CD4-positive, alpha-beta T cell treated with Interleukin-15 for 4 hours (primary cell): ENCODE data around the gene OTX2.

Experiments
- DNase-seq: peaks from one replicate; pipeline ENCODE4 v3.0.0-alpha.2; 2020; ENCODE audit warnings: low spot score

Gene OTX2

DNA sequence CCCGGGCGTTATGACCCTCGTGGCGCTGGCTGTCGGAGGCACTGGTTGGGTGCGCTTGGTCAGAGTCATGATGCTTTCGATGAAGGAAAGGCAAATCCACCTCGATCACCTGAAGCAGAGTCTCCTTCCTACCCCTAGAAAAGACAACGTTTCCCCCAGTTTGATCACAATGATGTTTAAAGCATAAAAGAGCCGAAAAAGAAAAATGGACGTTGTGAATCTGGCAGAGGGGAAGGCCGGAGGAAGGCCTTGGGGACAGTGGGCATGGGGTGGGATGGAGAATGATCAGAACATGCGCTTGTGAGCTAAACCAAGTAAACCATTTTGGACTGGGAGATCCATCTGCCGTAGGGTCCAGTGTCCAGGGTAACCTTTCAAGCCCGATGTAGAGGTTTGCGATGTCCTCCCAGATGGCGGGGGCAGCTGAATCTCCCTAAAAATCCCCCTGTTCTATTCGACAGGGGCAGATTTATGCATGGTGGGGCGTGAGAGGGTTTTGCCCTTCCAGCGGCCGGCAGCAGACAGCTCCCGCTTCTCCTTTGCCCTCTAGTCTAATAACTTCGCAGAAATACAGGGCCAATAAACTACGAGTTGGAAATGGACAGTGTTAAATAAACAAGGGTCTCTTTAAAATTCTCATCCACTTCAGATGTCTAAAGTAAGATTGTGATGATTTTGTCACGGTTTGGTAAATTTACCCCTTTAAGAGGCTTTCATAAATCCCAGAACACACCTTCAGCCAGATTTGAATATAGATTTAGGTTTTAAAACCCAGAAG lies 2.3 kb upstream of the OTX2 start:
- no peak for DNase-seq

- no peak for DNase-seq
Measured at GRCh38 chr14:56811593-56812363, 1.5 kb upstream of the OTX2 start.

DNA sequence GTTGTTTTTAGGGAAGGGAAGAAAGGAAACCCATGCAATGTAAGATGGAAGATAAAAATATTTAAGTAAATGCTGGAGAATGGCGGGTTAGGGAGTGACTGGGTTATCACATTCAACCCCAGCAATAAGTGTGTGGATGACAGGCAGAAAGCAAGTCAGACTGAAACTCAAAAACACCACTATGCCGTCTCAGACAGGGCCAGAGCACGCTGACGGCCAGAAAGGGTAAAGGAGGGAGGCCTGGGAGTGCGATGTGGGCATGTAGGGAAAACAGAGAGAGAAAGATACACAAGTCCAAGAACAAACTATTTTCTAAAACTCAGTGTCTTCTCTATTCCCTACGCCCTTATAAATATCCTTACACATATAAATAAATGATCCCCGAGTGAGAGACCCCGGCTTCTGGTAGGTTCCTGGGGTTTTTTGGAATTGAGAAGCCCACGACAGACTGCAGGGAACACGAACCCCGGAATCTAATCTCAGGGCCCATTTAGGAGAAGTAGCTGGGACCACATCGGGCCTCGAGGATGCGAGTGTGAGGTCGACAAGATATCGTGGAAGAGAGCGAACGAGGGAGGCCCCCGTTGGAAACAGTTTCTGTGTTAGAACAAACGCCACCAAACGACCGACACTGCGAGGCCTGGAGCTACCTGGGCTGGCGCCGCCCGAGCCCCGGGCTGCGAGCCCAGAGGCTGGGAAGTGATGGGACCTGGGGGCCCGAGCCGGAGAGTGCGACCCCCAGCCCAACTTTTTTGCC lies 735 bp upstream of the OTX2 start:
- no peak for DNase-seq

DNA sequence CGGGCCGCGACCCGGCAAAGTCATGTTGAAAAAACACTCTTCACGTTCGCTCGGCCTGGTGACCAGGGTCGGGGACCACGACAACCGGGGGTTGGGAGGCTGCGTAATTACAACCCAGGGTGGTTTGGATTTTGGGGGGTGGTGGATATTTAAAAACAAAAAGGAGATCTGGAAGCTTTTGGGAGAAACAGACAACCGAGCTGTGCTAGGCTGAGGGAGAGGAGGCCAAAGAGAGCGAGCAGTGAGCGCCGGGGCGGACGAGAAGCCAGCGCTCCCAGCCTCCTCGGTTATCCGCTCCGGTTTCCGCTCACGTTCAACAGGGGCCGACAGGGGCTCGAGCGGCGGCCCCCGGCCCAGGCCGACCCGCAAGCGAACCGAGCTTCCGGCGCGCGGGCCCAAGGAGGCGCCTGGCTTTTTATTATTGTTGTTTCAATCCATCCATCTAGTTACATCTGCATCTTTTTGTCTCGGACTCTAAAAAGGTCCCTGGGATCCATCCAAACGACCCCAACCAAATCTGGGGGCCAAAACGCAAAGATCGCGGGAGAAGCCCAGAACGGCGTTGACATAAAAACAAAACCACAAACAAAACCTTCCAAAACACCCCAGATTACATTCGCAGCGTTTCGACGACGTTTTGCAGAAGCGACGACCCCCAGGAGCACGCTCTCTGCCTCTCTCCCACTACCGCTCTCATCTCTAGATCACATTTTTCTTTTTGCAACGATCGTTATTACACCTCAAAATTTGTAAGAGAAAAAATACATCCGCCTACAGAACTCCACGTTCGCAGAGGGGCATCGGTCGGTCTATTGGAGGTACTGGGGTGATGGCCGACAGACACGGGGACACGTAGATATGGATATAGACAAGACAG lies 771 bp downstream of the OTX2 start:
- no peak for DNase-seq

GRCh38 chr14:56808383-56809269 lies 1.7 kb downstream of the OTX2 start:
- no peak for DNase-seq

DNA sequence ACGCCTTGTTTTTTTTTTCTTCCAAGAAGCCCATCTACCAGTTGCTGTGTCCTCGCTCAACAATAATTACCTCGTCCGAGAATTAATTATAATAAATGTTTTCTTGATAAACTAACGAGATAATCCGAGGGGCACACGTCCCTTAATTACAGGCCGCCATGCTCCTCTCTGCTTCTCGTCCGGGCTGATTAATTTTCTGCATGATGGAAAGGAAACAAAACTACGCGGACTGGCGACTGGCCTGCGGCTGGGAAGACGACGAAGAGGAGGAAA lies 2.2 kb downstream of the OTX2 start:
- no peak for DNase-seq

- DNase-seq: no peak
Measured at GRCh38 chr14:56807386-56808109, 2.7 kb downstream of the OTX2 start.

DNA sequence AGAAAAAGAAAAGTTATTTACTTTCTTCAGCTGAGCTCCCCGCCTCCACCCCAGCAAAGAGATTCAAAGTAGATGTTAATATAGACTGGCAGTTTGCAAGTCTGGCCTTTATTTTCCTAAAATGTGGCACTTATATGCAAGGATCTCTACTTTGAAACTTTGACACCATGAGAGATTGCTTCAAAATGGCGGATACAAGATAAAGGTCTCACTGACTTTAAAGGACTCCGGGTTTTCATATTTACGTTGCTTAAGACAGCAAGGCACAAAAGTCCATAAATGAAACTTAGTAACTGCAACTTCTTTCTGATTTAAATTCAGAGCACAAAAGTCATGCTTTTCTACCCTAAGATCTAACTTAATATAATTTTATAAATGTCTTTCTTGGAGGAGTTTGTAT lies 3.5 kb downstream of the OTX2 start:
- no peak for DNase-seq

- no peak for DNase-seq
Measured at GRCh38 chr14:56805992-56806727, 4.1 kb downstream of the OTX2 start.

GRCh38 chr14:56805201-56805991 lies 4.9 kb downstream of the OTX2 start:
- DNase-seq: no peak

DNA sequence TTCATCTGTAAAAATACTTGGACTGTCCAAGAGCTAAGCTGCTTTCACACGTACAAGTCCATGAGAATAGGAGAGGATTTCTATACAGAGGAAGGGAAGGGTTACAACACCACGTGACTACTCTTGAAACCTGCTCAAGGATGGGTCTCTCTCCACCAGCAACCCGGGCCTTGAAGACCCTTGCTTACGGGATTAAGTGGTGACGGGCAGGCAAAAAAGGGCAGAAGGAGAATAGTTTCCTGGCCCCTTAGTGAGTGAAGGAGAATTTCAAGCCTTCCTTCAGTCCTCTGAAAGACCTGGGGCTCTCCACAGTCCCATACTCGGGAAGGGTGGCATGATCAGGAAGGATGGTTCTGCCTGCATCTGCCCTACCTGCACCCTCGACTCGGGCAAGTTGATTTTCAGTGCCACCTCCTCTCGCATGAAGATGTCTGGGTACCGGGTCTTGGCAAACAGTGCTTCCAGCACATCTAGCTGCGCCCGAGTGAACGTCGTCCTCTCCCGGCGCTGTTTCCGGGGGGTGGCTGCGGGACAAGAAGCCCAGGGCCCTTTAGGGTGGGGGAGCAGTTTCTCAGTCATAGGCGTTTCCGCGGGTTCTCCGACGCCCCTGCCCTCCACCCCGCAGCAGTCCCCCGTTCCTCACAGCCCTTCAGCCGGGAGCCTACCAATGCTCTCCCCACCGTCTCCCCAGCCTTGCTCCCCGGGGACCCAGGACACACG lies 6.3 kb downstream of the OTX2 start:
- DNase-seq: no peak

DNA sequence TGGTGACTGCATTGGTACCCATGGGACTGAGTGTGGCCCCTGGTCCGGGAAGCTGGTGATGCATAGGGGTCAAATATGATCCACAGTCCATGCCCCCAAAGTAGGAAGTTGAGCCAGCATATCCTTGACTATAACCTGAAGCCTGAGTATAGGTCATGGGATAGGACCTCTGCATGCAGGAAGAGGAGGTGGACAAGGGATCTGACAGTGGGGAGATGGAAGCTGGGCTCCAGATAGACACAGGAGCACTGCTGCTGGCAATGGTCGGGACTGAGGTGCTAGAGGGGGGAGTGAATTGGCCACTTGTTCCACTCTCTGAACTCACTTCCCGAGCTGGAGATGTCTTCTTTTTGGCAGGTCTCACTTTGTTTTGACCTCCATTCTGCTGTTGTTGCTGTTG lies 8.4 kb downstream of the OTX2 start:
- DNase-seq: no peak

- DNase-seq: no peak
Measured at GRCh38 chr14:56799343-56799645, 11.0 kb downstream of the OTX2 start.

GRCh38 chr14:56798447-56799342 lies 11.6 kb downstream of the OTX2 start:
- DNase-seq: no peak

DNA sequence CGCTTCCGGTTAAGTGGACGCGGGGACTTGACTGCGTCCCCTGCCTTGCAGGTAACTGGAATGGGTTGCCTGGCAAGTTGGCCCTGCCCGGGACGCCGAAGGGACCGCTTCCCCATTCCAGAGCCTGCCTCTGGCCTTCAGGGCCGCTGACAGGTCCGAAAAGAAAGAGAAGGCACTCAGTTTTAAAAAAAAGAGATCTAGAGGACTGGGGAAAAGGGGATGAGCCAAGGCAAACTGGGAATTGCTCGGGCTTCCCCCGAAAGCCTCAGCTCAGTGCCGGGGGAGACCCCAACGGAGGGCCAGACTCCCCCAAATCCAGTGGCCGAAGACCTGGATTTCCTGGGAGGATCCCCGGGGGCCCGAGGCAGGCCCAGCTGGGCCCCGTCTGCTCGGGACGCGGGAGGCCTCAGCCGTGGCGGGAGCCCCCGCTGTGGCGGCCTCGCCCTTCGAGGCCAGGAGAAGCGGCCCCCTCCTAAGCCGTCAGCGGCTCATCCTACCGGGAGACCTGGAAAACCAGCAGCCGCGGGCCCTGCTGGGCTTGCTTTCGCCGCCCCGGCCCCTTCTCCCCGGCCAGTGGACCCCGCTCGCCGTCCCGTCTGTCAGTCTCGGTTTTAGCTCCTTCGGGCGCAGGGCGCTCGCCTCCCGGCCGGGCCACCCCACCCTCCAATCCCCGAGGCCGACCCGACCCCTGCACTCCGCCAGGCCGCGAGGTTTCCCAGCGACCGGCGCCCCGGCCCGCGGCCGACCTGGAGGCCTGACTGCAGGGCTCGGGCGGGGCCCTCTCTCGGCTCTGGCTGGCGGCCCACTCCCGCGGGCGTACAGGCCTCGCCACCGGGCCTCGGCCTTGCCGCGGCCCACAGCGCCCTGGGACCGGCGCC lies 12.5 kb downstream of the OTX2 start:
- DNase-seq: no peak

DNA sequence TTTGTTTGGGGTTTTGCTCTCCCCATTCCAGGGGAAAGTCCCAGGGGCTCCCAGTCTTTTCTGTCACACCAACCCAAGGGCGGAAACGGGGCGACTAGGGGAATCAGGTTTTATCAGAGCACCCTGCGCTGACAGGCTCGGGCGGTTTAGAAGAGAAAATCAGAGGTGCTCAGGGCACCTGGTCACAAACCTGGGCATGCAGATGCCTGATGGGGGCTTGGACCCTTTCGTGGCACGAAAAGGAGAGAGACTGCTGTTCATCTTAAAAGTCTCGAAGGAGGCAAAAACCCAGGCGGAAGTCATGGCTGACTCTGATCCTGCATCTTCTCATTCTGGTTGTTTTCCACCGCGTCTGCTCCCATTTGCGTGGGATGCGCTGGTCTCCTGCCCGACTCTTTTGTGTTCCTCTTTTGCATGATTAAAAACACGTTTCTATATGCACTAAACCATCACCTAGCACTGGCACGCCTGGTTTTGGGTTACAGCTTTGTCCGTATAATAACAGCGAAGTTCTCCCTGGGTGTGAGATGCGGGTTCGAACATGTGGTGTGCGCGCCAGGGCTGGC lies 13.2 kb downstream of the OTX2 start:
- DNase-seq: no peak
